ENCODE measurements around the gene ZNF213.

Gene ZNF213

GRCh38 chr16:3134338-3135125 is at the start of gene ZNF213:
ZNF213 (plus strand) TSS chr16:3135029; CDS start chr16:3137281, 2,252 bp downstream.
- Histone ChIP-seq H3K27me3 (ENCODE audit: low read depth, low read length) (no peaks in the 10 kb centered on the region), H3K36me3 (ENCODE audit: control insufficient read depth in 1 of 2, insufficient read depth in 2 of 2, low read length in 2 of 2) (peaks cover 3 to 17% of the 10 kb centered on the region in 2 donors), H3K27ac (ENCODE audit: low read length) (peak within 1 kb of the TSS; percentile 98), H3K4me1 (ENCODE audit: control insufficient read depth in 1 of 2, insufficient read depth in 2 of 2, low read length in 2 of 2) (peaks cover 4 to 28% of the 10 kb centered on the region in 2 donors), H3K4me3 (ENCODE audit: low read depth in 1 of 2, low read length in 2 of 2) (peak within 1 kb of the TSS; percentile 93 to 98), H3K9me3 (ENCODE audit: control insufficient read depth in 1 of 2, low read length in 2 of 2) (no peaks in the 10 kb centered on the region)

GRCh38 chr16:3085868-3086595 is 48.8 kb upstream of the ZNF213 start:
- H3K4me3 ChIP-seq (ENCODE audit: low read depth in 1 of 2, low read length in 2 of 2), result peak overlapping the region; percentile 33 to 37
- no peak overlapping the region for H3K27ac ChIP-seq (ENCODE audit: low read length)
- no peaks in the 10 kb centered on the region for H3K27me3 ChIP-seq (ENCODE audit: low read depth, low read length)
- no peaks in the 10 kb centered on the region for H3K36me3 ChIP-seq (ENCODE audit: control insufficient read depth in 1 of 2, insufficient read depth in 2 of 2, low read length in 2 of 2)
- H3K4me1 ChIP-seq (ENCODE audit: control insufficient read depth in 1 of 2, insufficient read depth in 2 of 2, low read length in 2 of 2), result peaks cover 0 to 9% of the 10 kb centered on the region in 2 donors
- H3K9me3 ChIP-seq (ENCODE audit: control insufficient read depth in 1 of 2, low read length in 2 of 2), result no peaks in the 10 kb centered on the region

DNA sequence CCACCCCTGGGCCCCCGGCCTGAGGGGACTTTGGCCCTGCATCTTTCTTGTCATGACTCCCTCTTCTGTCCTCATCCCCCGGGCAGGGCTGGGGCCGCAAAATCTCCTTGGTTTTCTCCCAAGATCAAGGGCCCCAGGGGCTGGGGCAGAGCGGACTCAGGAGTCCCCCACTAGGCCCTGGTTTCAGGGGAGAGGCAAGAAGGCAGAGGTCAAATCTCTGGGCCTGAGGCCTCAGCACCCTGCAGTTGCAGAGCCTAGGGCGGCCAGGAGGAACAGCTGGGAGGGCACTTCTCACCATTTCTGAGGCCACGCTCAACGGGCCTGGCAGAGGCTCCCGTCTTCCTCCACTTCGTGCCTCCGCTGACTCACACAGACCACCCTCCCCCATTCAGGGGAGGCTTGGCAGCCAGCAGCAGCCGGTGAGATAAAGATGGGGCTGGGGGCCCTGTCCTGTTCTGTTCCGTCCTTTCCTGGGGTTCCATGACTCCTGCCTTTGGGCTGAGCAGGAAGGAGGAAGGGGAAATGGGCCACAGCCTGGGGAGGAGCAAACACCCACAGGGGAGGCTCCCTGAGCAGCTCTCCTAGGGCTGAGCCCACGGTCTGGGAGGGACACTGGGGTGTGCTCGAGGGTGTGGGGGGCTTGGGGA is 48.1 kb upstream of the ZNF213 start:
- Histone ChIP-seq H3K4me3 (ENCODE audit: low read depth in 1 of 2, low read length in 2 of 2) (peak overlapping the region; percentile 33 to 37), H3K27ac (ENCODE audit: low read length) (no peak overlapping the region), H3K4me1 (ENCODE audit: control insufficient read depth in 1 of 2, insufficient read depth in 2 of 2, low read length in 2 of 2) (peaks cover 0 to 9% of the 10 kb centered on the region in 2 donors), H3K9me3 (ENCODE audit: control insufficient read depth in 1 of 2, low read length in 2 of 2) (no peaks in the 10 kb centered on the region), H3K27me3 (ENCODE audit: low read depth, low read length) (no peaks in the 10 kb centered on the region), H3K36me3 (ENCODE audit: control insufficient read depth in 1 of 2, insufficient read depth in 2 of 2, low read length in 2 of 2) (no peaks in the 10 kb centered on the region)

GRCh38 chr16:3087243-3088235 is 47.3 kb upstream of the ZNF213 start:
- Histone ChIP-seq H3K4me3 (ENCODE audit: low read depth in 1 of 2, low read length in 2 of 2) (peak overlapping the region; percentile 33 to 37), H3K9me3 (ENCODE audit: control insufficient read depth in 1 of 2, low read length in 2 of 2) (no peaks in the 10 kb centered on the region), H3K27ac (ENCODE audit: low read length) (no peak overlapping the region), H3K4me1 (ENCODE audit: control insufficient read depth in 1 of 2, insufficient read depth in 2 of 2, low read length in 2 of 2) (peaks cover 0 to 9% of the 10 kb centered on the region in 2 donors), H3K27me3 (ENCODE audit: low read depth, low read length) (no peaks in the 10 kb centered on the region), H3K36me3 (ENCODE audit: control insufficient read depth in 1 of 2, insufficient read depth in 2 of 2, low read length in 2 of 2) (no peaks in the 10 kb centered on the region)

DNA sequence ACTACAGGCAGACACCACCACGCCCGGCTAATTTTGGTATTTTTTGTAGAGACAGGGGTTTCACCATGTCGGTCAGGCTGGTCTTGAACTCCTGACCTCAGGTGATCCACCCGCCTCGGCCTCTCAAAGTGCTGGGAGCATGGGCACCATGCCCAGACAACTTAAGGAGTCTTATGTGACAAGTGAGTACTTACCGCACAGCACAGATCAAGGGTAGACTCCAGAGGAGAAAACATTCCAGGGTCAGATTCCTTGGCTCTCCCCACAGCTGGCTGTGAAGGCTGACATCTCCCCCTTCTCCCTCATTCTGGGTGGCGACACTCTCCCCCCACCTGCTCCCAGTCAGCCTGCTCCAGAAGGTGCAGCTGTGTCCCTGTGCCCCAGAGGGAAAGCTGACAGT is 46.4 kb upstream of the ZNF213 start:
- Histone ChIP-seq H3K27me3 (ENCODE audit: low read depth, low read length) (no peaks in the 10 kb centered on the region), H3K4me3 (ENCODE audit: low read depth in 1 of 2, low read length in 2 of 2) (no peak overlapping the region), H3K36me3 (ENCODE audit: control insufficient read depth in 1 of 2, insufficient read depth in 2 of 2, low read length in 2 of 2) (no peaks in the 10 kb centered on the region), H3K4me1 (ENCODE audit: control insufficient read depth in 1 of 2, insufficient read depth in 2 of 2, low read length in 2 of 2) (peaks cover 0 to 9% of the 10 kb centered on the region in 2 donors), H3K27ac (ENCODE audit: low read length) (no peak overlapping the region), H3K9me3 (ENCODE audit: control insufficient read depth in 1 of 2, low read length in 2 of 2) (no peaks in the 10 kb centered on the region)

GRCh38 chr16:3088925-3089716 is 45.7 kb upstream of the ZNF213 start:
- no peak overlapping the region for H3K4me3 ChIP-seq (ENCODE audit: low read depth in 1 of 2, low read length in 2 of 2)
- no peaks in the 10 kb centered on the region for H3K36me3 ChIP-seq (ENCODE audit: control insufficient read depth in 1 of 2, insufficient read depth in 2 of 2, low read length in 2 of 2)
- H3K9me3 ChIP-seq (ENCODE audit: control insufficient read depth in 1 of 2, low read length in 2 of 2), result no peaks in the 10 kb centered on the region
- no peak overlapping the region for H3K27ac ChIP-seq (ENCODE audit: low read length)
- H3K4me1 ChIP-seq (ENCODE audit: control insufficient read depth in 1 of 2, insufficient read depth in 2 of 2, low read length in 2 of 2), result peaks cover 0 to 9% of the 10 kb centered on the region in 2 donors
- no peaks in the 10 kb centered on the region for H3K27me3 ChIP-seq (ENCODE audit: low read depth, low read length)

- H3K36me3 ChIP-seq (ENCODE audit: control insufficient read depth in 1 of 2, insufficient read depth in 2 of 2, low read length in 2 of 2), result no peaks in the 10 kb centered on the region
- H3K4me3 ChIP-seq (ENCODE audit: low read depth in 1 of 2, low read length in 2 of 2), result no peak overlapping the region
- no peak overlapping the region for H3K27ac ChIP-seq (ENCODE audit: low read length)
- H3K27me3 ChIP-seq (ENCODE audit: low read depth, low read length), result no peaks in the 10 kb centered on the region
- H3K9me3 ChIP-seq (ENCODE audit: control insufficient read depth in 1 of 2, low read length in 2 of 2), result no peaks in the 10 kb centered on the region
- H3K4me1 ChIP-seq (ENCODE audit: control insufficient read depth in 1 of 2, insufficient read depth in 2 of 2, low read length in 2 of 2), result peaks cover 0 to 9% of the 10 kb centered on the region in 2 donors
Observed at GRCh38 chr16:3089717-3090592, 44.9 kb upstream of the ZNF213 start.

GRCh38 chr16:3091551-3091950 is 43.3 kb upstream of the ZNF213 start:
- Histone ChIP-seq H3K4me3 (ENCODE audit: low read depth in 1 of 2, low read length in 2 of 2) (no peak overlapping the region), H3K27ac (ENCODE audit: low read length) (no peak overlapping the region), H3K4me1 (ENCODE audit: control insufficient read depth in 1 of 2, insufficient read depth in 2 of 2, low read length in 2 of 2) (peaks cover 0 to 6% of the 10 kb centered on the region in 2 donors), H3K9me3 (ENCODE audit: control insufficient read depth in 1 of 2, low read length in 2 of 2) (no peaks in the 10 kb centered on the region), H3K27me3 (ENCODE audit: low read depth, low read length) (no peaks in the 10 kb centered on the region), H3K36me3 (ENCODE audit: control insufficient read depth in 1 of 2, insufficient read depth in 2 of 2, low read length in 2 of 2) (no peaks in the 10 kb centered on the region)

GRCh38 chr16:3092501-3092941 is 42.3 kb upstream of the ZNF213 start:
- no peaks in the 10 kb centered on the region for H3K9me3 ChIP-seq (ENCODE audit: control insufficient read depth in 1 of 2, low read length in 2 of 2)
- H3K27me3 ChIP-seq (ENCODE audit: low read depth, low read length), result no peaks in the 10 kb centered on the region
- H3K27ac ChIP-seq (ENCODE audit: low read length), result no peak overlapping the region
- H3K36me3 ChIP-seq (ENCODE audit: control insufficient read depth in 1 of 2, insufficient read depth in 2 of 2, low read length in 2 of 2), result no peaks in the 10 kb centered on the region
- peaks cover 0 to 5% of the 10 kb centered on the region in 2 donors for H3K4me1 ChIP-seq (ENCODE audit: control insufficient read depth in 1 of 2, insufficient read depth in 2 of 2, low read length in 2 of 2)
- H3K4me3 ChIP-seq (ENCODE audit: low read depth in 1 of 2, low read length in 2 of 2), result no peak overlapping the region

All from muscle layer of duodenum (tissue), 2 donors.